Ishikawa (cell line): ENCODE measurements around the gene ZRANB3.

Experiments
- CEBPB ChIP-seq: IDR thresholded peaks from 2 replicates; pipeline ENCODE4 v1.6.1; 2012
- EGR1 ChIP-seq: IDR thresholded peaks from 2 replicates; pipeline ENCODE4 v1.6.1; 2012
- EP300 ChIP-seq: IDR thresholded peaks from 2 replicates; pipeline ENCODE4 v1.6.1; 2012; ENCODE audit warnings: borderline replicate concordance
- FOXM1 ChIP-seq: IDR thresholded peaks from 2 replicates; pipeline ENCODE4 v1.6.1; 2012; ENCODE audit warnings: low read depth, borderline replicate concordance
- NFIC ChIP-seq: IDR thresholded peaks from 2 replicates; pipeline ENCODE4 v1.6.1; 2012
- RAD21 ChIP-seq: IDR thresholded peaks from 2 replicates; pipeline ENCODE4 v1.6.1; 2012; ENCODE audit warnings: low read depth
- TAF1 ChIP-seq: IDR thresholded peaks from 2 replicates; pipeline ENCODE4 v1.6.1; 2012; ENCODE audit warnings: low read depth, mild to moderate bottlenecking
- TCF12 ChIP-seq: IDR thresholded peaks from 2 replicates; pipeline ENCODE4 v1.6.1; 2012; ENCODE audit warnings: low read depth
- TEAD4 ChIP-seq: IDR thresholded peaks from 2 replicates; pipeline ENCODE4 v1.6.1; 2012
- USF1 ChIP-seq: IDR thresholded peaks from 2 replicates; pipeline ENCODE4 v1.6.1; 2012
- YY1 ChIP-seq: IDR thresholded peaks from 2 replicates; pipeline ENCODE4 v1.6.1; 2012; ENCODE audit warnings: low read depth
- ZBTB7A ChIP-seq: IDR thresholded peaks from 2 replicates; pipeline ENCODE4 v1.6.1; 2012; ENCODE audit warnings: low read depth
- TF ChIP-seq, protein P1 (sequence below): IDR thresholded peaks from 2 replicates; pipeline ENCODE4 v1.6.1; 2012
- TF ChIP-seq, protein P2 (sequence below): IDR thresholded peaks from 2 replicates; pipeline ENCODE4 v1.6.1; 2012; ENCODE audit warnings: low read depth, mild to moderate bottlenecking

DNA sequence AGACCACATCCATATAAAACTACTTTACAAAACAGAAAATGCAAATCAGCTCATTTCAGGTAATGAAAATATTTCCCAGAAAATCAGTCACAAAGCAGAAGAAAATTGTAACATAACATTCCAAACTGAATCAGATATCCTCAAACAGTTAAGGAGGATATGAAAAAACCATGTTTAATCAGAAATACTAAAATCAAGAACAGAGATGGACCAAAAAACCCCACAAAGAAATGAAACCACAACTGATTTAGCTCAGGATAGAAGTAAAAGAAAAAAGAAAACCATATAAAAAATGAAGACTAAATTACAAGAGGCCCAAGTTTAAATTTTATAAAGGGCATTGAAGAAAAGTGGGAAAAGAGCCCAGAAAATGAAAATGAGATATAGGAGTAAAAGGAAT lies 376.1 kb downstream of the ZRANB3 start:
- no peak for TF ChIP-seq FOXM1
- TF ChIP-seq, protein P1, sequence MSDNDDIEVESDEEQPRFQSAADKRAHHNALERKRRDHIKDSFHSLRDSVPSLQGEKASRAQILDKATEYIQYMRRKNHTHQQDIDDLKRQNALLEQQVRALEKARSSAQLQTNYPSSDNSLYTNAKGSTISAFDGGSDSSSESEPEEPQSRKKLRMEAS: no peak
- no peak for TF ChIP-seq TCF12
- TF ChIP-seq, protein P2, sequence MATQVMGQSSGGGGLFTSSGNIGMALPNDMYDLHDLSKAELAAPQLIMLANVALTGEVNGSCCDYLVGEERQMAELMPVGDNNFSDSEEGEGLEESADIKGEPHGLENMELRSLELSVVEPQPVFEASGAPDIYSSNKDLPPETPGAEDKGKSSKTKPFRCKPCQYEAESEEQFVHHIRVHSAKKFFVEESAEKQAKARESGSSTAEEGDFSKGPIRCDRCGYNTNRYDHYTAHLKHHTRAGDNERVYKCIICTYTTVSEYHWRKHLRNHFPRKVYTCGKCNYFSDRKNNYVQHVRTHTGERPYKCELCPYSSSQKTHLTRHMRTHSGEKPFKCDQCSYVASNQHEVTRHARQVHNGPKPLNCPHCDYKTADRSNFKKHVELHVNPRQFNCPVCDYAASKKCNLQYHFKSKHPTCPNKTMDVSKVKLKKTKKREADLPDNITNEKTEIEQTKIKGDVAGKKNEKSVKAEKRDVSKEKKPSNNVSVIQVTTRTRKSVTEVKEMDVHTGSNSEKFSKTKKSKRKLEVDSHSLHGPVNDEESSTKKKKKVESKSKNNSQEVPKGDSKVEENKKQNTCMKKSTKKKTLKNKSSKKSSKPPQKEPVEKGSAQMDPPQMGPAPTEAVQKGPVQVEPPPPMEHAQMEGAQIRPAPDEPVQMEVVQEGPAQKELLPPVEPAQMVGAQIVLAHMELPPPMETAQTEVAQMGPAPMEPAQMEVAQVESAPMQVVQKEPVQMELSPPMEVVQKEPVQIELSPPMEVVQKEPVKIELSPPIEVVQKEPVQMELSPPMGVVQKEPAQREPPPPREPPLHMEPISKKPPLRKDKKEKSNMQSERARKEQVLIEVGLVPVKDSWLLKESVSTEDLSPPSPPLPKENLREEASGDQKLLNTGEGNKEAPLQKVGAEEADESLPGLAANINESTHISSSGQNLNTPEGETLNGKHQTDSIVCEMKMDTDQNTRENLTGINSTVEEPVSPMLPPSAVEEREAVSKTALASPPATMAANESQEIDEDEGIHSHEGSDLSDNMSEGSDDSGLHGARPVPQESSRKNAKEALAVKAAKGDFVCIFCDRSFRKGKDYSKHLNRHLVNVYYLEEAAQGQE: no peak
- TF ChIP-seq EP300: no peak
- TF ChIP-seq TAF1: no peak
- no peak for TF ChIP-seq YY1
- no peak for TF ChIP-seq RAD21
- TF ChIP-seq CEBPB: no peak
- no peak for TF ChIP-seq ZBTB7A
- TF ChIP-seq NFIC: no peak
- TF ChIP-seq EGR1: no peak
- TF ChIP-seq USF1: no peak
- no peak for TF ChIP-seq TEAD4
